HG03457 (cell line): ENCODE data around the gene TAOK1.

Experiments
- ATAC-seq: cut with Tn5 transposase; IDR thresholded peaks from one replicate; pipeline ENCODE4 v1.9.1; 2021; ENCODE audit warnings: moderate number of reproducible peaks; ENCODE audit not compliant: unreplicated experiment

The TAOK1 gene

GRCh38 chr17:29378500-29378899 lies 11.7 kb upstream of the TAOK1 start:
- no peak for ATAC-seq

- no peak for ATAC-seq
Measured at GRCh38 chr17:29379084-29379991, 10.8 kb upstream of the TAOK1 start.

GRCh38 chr17:29383686-29384085 lies 6.5 kb upstream of the TAOK1 start:
- ATAC-seq, result no peak

GRCh38 chr17:29384901-29385300 lies 5.3 kb upstream of the TAOK1 start:
- ATAC-seq, result no peak

GRCh38 chr17:29386760-29387159 lies 3.4 kb upstream of the TAOK1 start:
- ATAC-seq, result no peak

- no peak for ATAC-seq
Measured at GRCh38 chr17:29388937-29389336, 1.2 kb upstream of the TAOK1 start.

- ATAC-seq, result no peak
Measured at GRCh38 chr17:29390851-29391631, 878 bp downstream of the TAOK1 start.

- ATAC-seq, result no peak
Measured at GRCh38 chr17:29393436-29393835, 3.3 kb downstream of the TAOK1 start.

GRCh38 chr17:29394761-29395160 lies 4.6 kb downstream of the TAOK1 start:
- no peak for ATAC-seq

- ATAC-seq, result no peak
Measured at GRCh38 chr17:29396066-29396465, 5.9 kb downstream of the TAOK1 start.

GRCh38 chr17:29399634-29400033 lies 9.5 kb downstream of the TAOK1 start:
- no peak for ATAC-seq

- ATAC-seq, result no peak
Measured at GRCh38 chr17:29400818-29401217, 10.7 kb downstream of the TAOK1 start.

GRCh38 chr17:29401258-29401657 lies 11.1 kb downstream of the TAOK1 start:
- ATAC-seq, result no peak

GRCh38 chr17:29407856-29408255 lies 17.7 kb downstream of the TAOK1 start:
- ATAC-seq, result no peak

- ATAC-seq, result no peak
Measured at GRCh38 chr17:29409963-29410362, 19.8 kb downstream of the TAOK1 start.

- ATAC-seq, result no peak
Measured at GRCh38 chr17:29412780-29413565, 22.8 kb downstream of the TAOK1 start.

GRCh38 chr17:29420128-29420527 lies 30.0 kb downstream of the TAOK1 start:
- ATAC-seq, result no peak

GRCh38 chr17:29430275-29430674 lies 40.1 kb downstream of the TAOK1 start:
- no peak for ATAC-seq

- ATAC-seq, result no peak
Measured at GRCh38 chr17:29433541-29433940, 43.4 kb downstream of the TAOK1 start.

- no peak for ATAC-seq
Measured at GRCh38 chr17:29434550-29434949, 44.4 kb downstream of the TAOK1 start.

- ATAC-seq, result no peak
Measured at GRCh38 chr17:29442451-29442850, 52.3 kb downstream of the TAOK1 start.
